NCI-H82 treated with DMSO at 0.1 percent for 48 hours (cell line): ENCODE measurements around the gene TAPBPL.
A peak's percentile ranks its signal among the peaks of the same experiment; 100 is the strongest.
"Not testable (repeated sequence)": the region's sequence is repeated elsewhere in the genome, so short reads cannot be mapped to it uniquely, and the experiment has no call there.

ENCODE experiments used
- DNase-seq: peaks from one replicate; lab custom pipeline; 2025; ENCODE audit not compliant: unreplicated experiment; lab: John Stamatoyannopoulos, UW

The TAPBPL gene

GRCh38 chr12:6462234-6462995, 10.6 kb downstream of the TAPBPL start:
- no peak for DNase-seq

- DNase-seq = no peak
Observed at GRCh38 chr12:6463216-6463615, 11.4 kb downstream of the TAPBPL start.

DNA sequence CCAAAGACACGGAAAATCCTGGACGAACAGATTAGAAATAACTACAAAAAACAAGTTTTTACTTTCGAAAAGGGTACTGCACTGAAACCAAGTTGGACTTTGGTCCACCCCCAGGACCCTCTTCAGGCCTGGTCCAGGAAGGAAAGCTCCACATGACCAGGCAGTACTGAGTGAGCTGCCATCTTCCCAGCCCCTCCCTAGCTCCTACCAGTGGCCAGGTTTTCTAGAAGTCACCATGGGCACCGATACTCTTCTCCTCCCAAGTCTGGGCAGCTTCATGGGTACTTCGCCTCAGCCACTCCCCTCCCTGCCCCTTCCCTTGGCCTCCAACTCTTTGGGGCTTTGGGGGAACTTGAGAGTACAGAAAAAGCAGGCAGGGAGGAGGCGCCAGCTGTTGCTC, 12.0 kb downstream of the TAPBPL start:
- DNase-seq = no peak

DNA sequence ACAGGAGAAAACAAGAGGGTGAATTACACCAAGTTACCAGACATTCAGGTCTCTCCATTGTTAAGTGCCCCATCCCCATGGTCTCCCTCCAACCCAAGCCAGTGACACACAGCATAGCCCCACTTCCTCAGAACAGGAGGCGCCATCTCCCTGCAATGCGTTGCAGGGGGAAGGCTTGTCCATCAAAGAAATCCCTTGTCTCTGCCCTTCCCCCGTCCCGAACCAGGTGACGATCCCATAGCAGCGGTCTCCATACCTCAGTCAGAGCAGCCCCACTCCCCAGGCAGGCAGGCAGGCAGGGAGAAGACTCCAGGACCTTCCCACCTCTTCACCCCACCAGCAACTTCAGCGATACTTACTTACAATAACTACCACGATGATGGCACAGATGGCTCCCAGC, 12.7 kb downstream of the TAPBPL start:
- DNase-seq = no peak

GRCh38 chr12:6465467-6466183, 13.8 kb downstream of the TAPBPL start:
- no peak for DNase-seq

DNA sequence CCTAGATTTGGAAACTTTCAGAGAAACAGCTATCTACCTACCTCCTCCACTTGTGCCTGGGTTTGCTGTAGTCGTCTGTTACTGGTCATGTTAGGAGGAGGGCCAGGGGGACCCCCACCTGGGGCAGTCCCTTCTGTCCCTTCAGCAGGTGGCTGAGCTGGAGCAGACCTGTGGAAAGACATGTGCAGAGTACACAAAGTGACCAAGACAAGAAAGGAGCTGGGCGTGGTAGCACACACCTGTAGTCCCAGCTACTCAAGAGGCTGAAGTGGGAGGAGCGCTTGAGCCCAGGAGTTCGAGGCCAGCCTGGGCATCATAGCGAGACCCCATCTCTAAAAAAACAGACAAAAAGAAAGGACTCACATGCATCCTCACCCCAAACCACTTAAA, 14.3 kb downstream of the TAPBPL start:
- DNase-seq = no peak

DNA sequence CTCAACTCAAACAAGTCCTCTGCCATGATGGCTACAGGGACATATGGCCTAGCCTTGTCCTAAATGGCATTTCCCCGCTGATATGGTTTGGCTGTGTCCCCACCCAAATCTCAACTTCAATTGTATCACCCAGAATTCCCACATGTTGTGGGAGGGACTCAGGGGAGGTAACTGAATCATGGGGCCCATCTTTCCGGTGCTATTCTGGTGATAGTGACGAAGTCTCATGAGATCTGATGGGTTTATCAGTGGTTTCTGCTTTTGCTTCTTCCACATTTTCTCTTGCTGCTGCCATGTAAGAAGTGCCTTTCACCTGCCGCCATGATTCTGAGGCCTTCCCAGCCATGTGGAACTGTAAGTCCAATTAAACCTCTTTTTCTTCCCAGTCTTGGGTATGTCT, 14.9 kb downstream of the TAPBPL start:
- DNase-seq = not testable (repeated sequence)

GRCh38 chr12:6467571-6468282, 15.9 kb downstream of the TAPBPL start:
- not testable (repeated sequence) for DNase-seq

GRCh38 chr12:6468283-6468575, 16.4 kb downstream of the TAPBPL start:
- no peak for DNase-seq

DNA sequence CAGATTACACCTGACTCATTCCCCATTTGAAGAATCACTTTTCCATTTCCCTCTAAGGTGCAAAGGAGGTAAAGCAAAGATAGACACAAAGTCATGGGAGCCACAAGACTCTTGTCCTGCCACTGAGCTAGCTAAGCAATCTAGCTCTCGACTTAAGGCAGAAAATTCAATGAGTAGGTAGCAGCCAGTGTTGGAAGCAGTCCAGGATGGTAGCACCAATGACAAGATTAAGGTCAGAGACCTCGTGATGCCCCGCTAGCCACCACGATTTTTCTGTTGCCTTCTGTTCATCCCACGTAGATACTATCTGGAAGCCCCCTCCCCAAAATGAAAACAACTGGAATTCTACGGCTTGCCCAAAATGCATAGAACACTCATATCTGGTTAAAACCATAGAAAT, 17.2 kb downstream of the TAPBPL start:
- no peak for DNase-seq

DNA sequence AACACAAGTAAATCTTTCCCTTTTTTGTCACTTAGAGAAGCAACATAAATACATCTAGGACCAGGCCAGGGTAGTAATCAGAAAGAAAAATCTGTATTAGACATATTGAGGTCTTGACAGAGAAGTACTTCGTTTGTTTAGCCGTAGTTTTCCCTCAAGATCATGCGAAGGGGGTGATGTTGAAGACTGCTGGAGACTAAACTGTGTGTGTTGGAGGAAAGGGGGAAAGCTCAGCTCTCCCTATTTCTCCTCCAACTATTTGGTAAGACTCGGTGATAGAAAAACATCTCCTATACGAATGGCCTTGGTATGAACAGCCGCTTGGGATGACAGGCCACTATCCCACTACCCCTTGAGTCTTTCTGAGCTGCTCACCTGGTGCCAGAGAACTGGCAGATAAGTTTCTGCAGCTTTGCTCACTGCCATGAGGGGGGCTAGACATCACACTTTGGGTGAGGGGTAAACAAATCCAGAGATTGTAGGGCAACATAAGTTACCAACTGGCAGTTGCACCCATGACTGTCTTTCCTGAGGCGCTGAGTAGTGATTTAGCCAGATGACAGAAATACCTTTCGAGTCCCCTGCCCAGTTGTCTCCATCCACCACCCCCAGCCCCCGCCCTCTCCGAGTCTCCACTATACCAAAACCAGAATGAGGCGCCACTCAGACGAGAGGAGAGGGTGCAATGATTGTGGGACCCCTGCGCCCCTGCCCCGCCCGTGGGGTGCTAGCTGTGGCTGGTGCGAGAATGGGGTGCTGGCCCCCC, 17.9 kb downstream of the TAPBPL start:
- no peak for DNase-seq

DNA sequence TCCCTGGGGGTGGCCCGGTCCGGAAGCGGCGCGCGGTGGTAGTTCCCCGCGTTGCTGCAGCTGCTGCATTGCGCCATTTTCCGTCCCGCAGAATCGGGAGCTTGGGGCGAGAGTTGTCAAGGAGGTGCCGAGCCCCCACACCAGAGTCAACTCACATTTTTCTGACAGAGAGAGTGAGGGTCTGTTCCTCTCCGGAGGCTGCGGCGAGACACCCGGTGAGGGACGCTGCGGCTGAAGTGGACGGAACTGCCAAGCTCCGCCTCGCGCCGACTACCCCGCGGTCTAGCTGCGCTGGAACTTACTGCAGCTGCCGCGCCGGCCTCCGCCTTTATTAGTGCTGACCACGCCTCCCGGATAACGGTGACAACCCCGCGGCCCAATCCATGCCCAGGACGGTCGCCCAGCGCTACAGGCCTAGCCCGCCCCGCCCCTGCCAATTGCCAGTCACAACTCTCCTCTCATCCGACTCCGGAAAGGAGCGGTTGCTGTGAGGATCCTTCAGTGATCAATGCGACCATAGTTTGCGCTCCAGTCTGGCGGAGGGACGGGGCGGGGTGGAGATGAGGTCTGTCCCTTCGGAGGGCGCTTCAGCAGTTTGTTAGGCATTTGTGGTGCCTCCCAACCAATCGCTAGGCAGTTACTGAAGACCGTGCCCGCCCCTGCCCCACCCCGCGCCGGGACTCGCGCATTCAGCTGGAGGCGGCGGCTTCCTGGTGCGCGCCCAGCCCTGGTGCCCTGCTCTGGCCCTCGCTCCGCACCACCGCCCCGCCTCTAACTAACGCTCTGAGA, 18.7 kb downstream of the TAPBPL start, which contains the start of gene VAMP1:
Gene VAMP1, minus strand, starts transcription at position 303 of the 789 bp plus-strand sequence. Its CDS starts 146 bp downstream, at position 157.
- peak; percentile 97 for DNase-seq

GRCh38 chr12:6471989-6472360, 20.1 kb downstream of the TAPBPL start:
- DNase-seq = no peak

DNA sequence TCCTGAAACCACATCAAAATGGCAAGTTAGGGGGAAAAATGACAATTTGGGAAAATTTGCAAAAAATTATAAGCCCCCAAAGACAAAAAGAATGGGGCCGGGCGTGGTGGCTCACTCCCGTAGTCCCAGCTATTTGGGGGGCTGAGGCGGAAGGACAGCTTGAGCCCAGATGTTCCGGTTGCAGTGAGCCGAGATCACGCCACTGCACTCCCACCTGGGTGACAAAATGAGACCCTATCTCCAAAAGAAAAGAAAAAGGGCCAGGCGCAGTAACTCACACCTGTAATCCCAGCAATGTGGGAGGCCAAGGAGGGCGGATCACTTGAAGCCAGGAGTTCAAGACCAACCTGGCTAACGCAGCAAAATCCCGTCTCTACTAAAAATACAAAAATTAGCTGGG, 20.6 kb downstream of the TAPBPL start:
- DNase-seq = no peak

- not testable (repeated sequence) for DNase-seq
Observed at GRCh38 chr12:6475233-6475975, 23.6 kb downstream of the TAPBPL start.

GRCh38 chr12:6476489-6476888, 24.6 kb downstream of the TAPBPL start:
- DNase-seq = no peak

DNA sequence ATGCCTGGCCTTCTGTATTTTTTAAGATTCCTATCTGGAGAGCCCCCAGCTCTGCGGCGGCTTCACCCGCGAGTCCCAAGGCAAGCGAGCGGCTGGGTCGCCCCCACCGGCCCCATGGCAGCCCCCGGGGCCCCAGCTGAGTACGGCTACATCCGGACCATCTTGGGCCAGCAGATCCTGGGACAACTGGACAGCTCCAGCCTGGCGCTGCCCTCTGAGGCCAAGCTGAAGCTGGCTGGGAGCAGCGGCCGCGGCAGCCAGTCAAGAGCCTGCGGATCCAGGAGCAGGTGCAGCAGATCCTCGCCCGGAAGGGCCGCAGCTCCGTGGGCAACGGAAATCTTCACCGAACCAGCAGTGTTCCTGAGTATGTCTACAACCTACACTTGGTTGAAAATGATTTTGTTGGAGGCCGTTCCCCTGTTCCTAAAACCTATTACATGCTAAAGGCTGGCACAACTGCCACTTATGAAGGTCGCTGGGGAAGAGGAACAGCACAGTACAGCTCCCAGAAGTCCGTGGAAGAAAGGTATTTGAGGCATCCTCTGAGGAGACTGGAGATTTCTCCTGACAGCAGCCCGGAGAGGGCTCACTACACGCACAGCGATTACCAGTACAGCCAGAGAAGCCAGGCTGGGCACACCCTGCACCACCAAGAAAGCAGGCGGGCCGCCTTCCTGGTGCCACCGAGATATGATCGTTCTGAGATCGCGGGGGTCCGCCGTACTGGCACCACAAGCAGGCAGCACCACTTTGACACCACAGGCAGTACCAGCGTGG, 25.9 kb downstream of the TAPBPL start:
- DNase-seq = not testable (repeated sequence)

- DNase-seq = no peak
Observed at GRCh38 chr12:6478416-6478815, 26.6 kb downstream of the TAPBPL start.

DNA sequence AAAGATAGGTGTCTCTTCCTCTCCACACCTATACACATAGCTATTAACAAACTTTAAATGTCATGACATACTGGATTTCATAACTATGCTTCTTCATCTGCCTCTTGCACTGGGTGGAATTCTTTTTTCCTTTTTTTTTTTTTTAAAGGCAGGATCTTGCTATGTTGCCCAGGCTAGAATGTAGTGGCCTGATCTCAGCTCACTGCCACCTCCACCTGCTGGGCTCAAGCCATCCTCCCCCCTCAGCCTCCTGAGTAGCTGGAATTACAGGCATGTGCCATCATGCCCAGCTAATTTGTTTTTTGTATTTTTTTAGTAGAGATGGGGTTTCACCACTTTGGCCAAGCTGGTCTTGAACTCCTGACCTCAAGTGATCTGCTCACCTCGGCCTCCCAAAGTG, 36.4 kb downstream of the TAPBPL start:
- no peak for DNase-seq
